GM13977 (cell line): ENCODE results near the gene SKP2.

ENCODE experiments used
- DNase-seq: peaks from one replicate; pipeline ENCODE4 v3.0.0; 2012; ENCODE audit warnings: low spot score
- in situ Hi-C: fragments of 300-500 bp; cut with MboI; formaldehyde crosslinking; loops from one replicate; pipeline ENCODE4 v1.12.0; 2022; ENCODE audit warnings: low sequenced_read_pairs, low pct_unique_long_range_greater_than_20kb, mixed read lengths, inconsistent platforms; ENCODE audit not compliant: unreplicated experiment
- TF ChIP-seq, protein P1 (sequence below): IDR thresholded peaks from 2 replicates; pipeline ENCODE4 v1.5.1; 2012; ENCODE audit warnings: mild to moderate bottlenecking, control low read depth; ENCODE audit not compliant: insufficient read depth; ENCODE audit errors: extremely low read depth, missing control alignments

SKP2 gene

DNA sequence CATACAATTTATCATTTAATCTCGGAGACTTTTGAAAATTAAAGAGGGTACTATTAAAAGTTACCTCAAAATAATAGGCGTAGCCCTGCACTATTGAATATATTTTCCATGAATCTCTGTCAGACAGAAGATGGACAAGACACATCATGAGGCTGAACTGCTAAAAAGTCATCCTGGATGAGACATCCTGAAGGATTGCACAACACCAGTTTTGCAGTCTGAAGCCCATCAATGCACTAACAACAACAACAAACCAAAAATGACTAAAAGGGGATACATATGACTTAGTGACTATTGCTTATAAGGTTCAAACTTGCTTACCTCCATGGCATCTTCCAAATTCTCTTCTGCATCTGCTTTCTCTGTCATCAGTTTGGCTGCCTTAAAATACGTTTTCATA, 15.9 kb upstream of the SKP2 start:
- TF ChIP-seq, protein P1, sequence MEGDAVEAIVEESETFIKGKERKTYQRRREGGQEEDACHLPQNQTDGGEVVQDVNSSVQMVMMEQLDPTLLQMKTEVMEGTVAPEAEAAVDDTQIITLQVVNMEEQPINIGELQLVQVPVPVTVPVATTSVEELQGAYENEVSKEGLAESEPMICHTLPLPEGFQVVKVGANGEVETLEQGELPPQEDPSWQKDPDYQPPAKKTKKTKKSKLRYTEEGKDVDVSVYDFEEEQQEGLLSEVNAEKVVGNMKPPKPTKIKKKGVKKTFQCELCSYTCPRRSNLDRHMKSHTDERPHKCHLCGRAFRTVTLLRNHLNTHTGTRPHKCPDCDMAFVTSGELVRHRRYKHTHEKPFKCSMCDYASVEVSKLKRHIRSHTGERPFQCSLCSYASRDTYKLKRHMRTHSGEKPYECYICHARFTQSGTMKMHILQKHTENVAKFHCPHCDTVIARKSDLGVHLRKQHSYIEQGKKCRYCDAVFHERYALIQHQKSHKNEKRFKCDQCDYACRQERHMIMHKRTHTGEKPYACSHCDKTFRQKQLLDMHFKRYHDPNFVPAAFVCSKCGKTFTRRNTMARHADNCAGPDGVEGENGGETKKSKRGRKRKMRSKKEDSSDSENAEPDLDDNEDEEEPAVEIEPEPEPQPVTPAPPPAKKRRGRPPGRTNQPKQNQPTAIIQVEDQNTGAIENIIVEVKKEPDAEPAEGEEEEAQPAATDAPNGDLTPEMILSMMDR, result no peak
- DNase-seq, result no peak
- in situ Hi-C loops, result no loop called here

DNA sequence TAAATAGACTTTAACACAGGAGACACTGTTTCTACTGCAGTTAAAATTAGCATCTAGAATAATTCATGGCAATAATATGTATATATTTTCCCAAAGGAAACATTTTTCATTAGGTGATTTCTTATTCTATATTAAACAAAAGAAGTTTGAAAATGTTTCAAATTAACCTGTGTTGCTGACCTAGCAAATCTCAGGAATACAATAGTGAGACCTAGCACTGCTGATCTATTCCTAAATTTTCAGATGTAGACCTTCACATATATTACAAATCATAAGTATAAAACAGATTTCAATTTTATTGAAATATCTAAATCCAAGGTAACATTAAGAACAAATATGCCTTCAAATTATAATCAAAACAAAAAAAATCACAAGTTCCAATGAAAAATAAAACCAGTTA, 15.3 kb upstream of the SKP2 start:
- in situ Hi-C loops, result no loop called here
- TF ChIP-seq, protein P1, result no peak
- no peak for DNase-seq

DNA sequence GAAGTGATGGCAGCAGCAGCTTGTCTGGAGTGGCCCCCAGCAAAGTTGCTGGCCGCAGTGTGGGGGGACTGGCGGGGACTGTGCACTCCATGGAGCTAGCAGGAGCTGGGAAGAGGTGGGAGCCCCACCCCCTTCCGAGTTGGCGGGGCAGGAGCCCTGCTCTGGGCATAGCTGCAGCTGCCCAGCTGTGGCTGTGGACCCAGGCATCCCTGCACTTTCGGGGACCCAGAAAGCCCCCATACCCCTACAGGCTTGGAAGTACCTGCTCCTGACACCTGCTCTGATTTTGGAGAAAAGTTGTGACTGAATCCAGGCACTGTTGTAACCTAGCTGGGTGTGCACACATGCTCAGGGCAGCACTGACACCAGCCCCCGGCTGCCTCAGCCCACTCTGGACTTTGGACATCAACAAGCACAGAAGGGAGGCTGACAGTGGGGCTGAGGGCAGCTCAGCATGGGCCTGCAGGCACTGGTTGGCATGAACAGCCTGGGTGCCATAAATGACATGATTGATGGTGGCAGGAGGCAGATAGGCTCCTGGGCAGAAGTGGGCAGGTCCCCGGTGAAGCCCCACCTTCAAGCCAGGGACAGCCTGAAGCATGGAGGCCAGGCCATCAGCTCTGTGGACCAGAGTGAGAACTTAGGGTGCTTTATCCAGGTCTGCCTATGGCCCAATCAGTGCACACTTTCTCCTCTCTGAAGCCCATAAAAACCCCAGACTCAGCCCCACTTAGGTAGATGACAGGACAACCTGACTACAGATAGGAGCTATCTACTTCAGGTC, 12.8 kb upstream of the SKP2 start:
- TF ChIP-seq, protein P1, result no peak

DNA sequence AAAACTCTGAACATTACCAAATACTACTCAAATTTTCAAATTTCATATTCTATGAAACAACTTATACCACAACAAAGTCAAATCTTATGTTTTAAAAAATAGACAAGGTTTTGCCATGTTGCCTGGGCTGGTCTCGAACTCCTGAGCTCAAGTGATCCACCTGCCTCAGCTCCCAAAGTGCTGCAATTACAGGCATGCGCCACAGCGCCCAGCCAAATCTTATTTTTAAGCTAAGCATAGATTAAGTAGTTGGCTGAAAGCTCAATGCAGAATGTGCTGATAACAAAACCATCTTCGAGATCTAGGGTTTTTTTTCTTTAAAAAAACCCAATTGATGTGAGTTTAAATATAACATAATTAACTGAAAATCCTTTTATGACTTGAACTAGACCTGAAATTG, 6.6 kb upstream of the SKP2 start:
- in situ Hi-C loops, result no loop called here
- no peak for DNase-seq
- TF ChIP-seq, protein P1, result no peak

More for the DNA sequence above, 12.8 kb upstream of the SKP2 start:
- DNase-seq, result no peak
- in situ Hi-C loops, result no loop called here

DNA sequence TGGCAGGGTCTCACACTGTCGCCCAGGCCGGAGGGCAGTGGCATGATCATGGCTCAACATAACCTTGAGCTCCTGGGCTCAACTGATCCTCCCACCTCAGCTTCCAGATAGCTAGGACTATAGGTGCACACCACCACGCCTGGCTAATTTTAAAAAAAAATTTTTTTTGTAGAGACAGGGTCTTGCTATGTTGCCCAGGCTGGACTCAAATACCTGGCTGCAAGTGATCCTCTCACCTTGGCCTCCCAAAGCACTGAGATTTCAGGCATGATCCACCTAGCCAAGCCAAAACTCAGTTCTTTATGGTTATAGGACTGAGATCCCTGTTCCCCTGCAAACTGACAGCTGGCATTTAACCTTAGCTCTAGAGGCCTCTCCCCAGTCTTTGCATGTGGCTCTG, 5.5 kb upstream of the SKP2 start:
- DNase-seq, result no peak
- in situ Hi-C loops, result no loop called here
- TF ChIP-seq, protein P1, result no peak

DNA sequence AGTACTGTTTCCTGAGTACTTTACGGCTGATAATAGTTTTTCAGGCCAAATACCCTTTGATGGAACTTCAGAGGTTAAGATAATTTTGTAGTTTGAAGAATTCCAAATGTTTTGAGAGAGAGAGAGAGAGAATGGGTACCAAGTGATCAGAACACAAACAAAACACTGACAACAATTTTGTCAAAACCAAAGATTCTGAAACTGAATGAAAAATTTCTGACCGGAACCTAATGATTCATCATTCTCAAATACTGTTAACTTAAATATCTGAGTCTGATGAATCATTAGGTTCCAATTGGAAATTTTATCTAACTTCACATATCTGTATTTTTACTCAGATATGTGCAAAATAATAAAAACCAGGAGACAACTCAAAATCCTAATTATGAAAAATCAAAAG, 4.2 kb upstream of the SKP2 start:
- in situ Hi-C loops, result no loop called here
- TF ChIP-seq, protein P1, result no peak
- no peak for DNase-seq
